ENCODE data around the gene ECE2. TPM values are rescaled to one million over a fixed set of nuclear protein-coding genes. Genes with fewer than 3 reads are reported as not detected.

The ECE2 gene
- total RNA-seq, 1 experiment from 2014 or later, result not detected

- Mint-ChIP-seq H3K27ac (ENCODE audit: low read depth, unreplicated experiment) (no peak overlapping the region), H3K4me1 (ENCODE audit: insufficient read depth, unreplicated experiment) (peaks cover 8% of the 10 kb centered on the region), H3K27me3 (ENCODE audit: insufficient read depth, unreplicated experiment) (no peaks in the 10 kb centered on the region), H3K9me3 (ENCODE audit: unreplicated experiment) (no peaks in the 10 kb centered on the region), H3K36me3 (ENCODE audit: insufficient read depth, unreplicated experiment) (peaks cover 34% of the 10 kb centered on the region), H3K4me3 (ENCODE audit: unreplicated experiment) (no peak overlapping the region)
- ChIA-PET CTCF (interaction anchor here (0.7 to 1.6 kb wide), 4 partner anchors 15 to 225 kb away, joined by 3 to 5 read pairs (median 3); no protein-coding TSS in a partner anchor), POLR2A (interaction anchor here (0.7 kb wide), 2 partner anchors 68 to 85 kb away, joined by 3 read pairs; partner anchors contain the start of gene AP2M1)
- DNase-seq (ENCODE audit: unreplicated experiment), result no peak
- intact Hi-C loops (cut with micrococcal nuclease), result no loop called here
- BruUV-seq (replicated peaks), result no TSS peak
- no peak for TF ChIP-seq CTCF (IDR thresholded peaks at IDR 0.05; ENCODE audit: unreplicated experiment)
These were observed 33.5 kb upstream of the ECE2 start for GRCh38 chr3:184242297-184242685.

- peak within 1 kb of the TSS; percentile 98 for H3K27ac Mint-ChIP-seq (ENCODE audit: low read depth, unreplicated experiment)
- DNase-seq (ENCODE audit: unreplicated experiment), result peak; percentile 84
- intact Hi-C loops (cut with micrococcal nuclease), result loop anchor here (1.0 kb wide), 3 partner anchors 62 to 344 kb away; partner anchors contain the start of genes ABCC5 and ABCF3
- ChIA-PET CTCF (interaction anchor here (0.6 to 3.0 kb wide), 5 partner anchors 13 to 351 kb away, joined by 3 to 15 read pairs (median 7); no protein-coding TSS in a partner anchor), POLR2A (interaction anchor here (0.9 to 1.6 kb wide), 4 partner anchors 13 to 116 kb away, joined by 3 to 6 read pairs (median 4); partner anchors contain the start of genes ABCF3 and CAMK2N2)
- BruUV-seq (replicated peaks), result no TSS peak
- peaks cover 37% of the 10 kb centered on the region for H3K36me3 Mint-ChIP-seq (ENCODE audit: insufficient read depth, unreplicated experiment)
- TF ChIP-seq CTCF (IDR thresholded peaks at IDR 0.05; ENCODE audit: unreplicated experiment), result no peak
- peaks cover 8% of the 10 kb centered on the region for H3K4me1 Mint-ChIP-seq (ENCODE audit: insufficient read depth, unreplicated experiment)
- peak within 1 kb of the TSS; percentile 97 for H3K4me3 Mint-ChIP-seq (ENCODE audit: unreplicated experiment)
- H3K27me3 Mint-ChIP-seq (ENCODE audit: insufficient read depth, unreplicated experiment), result no peaks in the 10 kb centered on the region
- H3K9me3 Mint-ChIP-seq (ENCODE audit: unreplicated experiment), result no peaks in the 10 kb centered on the region
These were observed 27.1 kb upstream of the ECE2 start, which contains the start of gene ALG3 for GRCh38 chr3:184248454-184249411. ALG3 (minus strand) TSS chr3:184248962; CDS start chr3:184248940, 22 bp downstream.

- Mint-ChIP-seq H3K27ac (ENCODE audit: low read depth, unreplicated experiment) (peak within 1 kb of the TSS; percentile 98), H3K27me3 (ENCODE audit: insufficient read depth, unreplicated experiment) (no peaks in the 10 kb centered on the region), H3K4me1 (ENCODE audit: insufficient read depth, unreplicated experiment) (peaks cover 8% of the 10 kb centered on the region), H3K9me3 (ENCODE audit: unreplicated experiment) (no peaks in the 10 kb centered on the region), H3K36me3 (ENCODE audit: insufficient read depth, unreplicated experiment) (peaks cover 33% of the 10 kb centered on the region), H3K4me3 (ENCODE audit: unreplicated experiment) (peak within 1 kb of the TSS; percentile 97)
- ChIA-PET POLR2A (interaction anchor here (0.5 to 1.2 kb wide), 17 partner anchors 11 to 590 kb away, joined by 3 to 11 read pairs (median 3); partner anchors contain the start of genes ABCF3, CAMK2N2, EIF2B5 and PARL), CTCF (interaction anchor here (0.6 to 2.0 kb wide), 27 partner anchors 9 to 1097 kb away, joined by 3 to 10 read pairs (median 3); partner anchors contain the start of genes EIF2B5 and PARL)
- BruUV-seq (replicated peaks), result TSS peak; percentile 45
- peak; percentile 98 for DNase-seq (ENCODE audit: unreplicated experiment)
- intact Hi-C loops (cut with micrococcal nuclease), result loop anchor here (1.0 to 5.0 kb wide), 8 partner anchors 22 to 355 kb away; partner anchors contain the start of genes ABCC5, ABCF3 and PSMD2
- peak; percentile 56 for TF ChIP-seq CTCF (IDR thresholded peaks at IDR 0.05; ENCODE audit: unreplicated experiment)
These were observed 26.2 kb upstream of the ECE2 start, which contains the start of gene EEF1AKMT4 for GRCh38 chr3:184249412-184250166. EEF1AKMT4 (plus strand) TSS chr3:184249672; CDS start chr3:184249695, 23 bp downstream.
